HT1080 (cell line): Measurements from ENCODE around the gene MYT1. TPM values are rescaled to one million over a fixed set of nuclear protein-coding genes. Genes with fewer than 3 reads are reported as not detected.
"Not testable (repeated sequence)": the region's sequence is repeated elsewhere in the genome, so short reads cannot be mapped to it uniquely, and the experiment has no call there.

Experiments used
- DNase-seq: peaks from one replicate; pipeline ENCODE4 v3.0.0-alpha.2; 2015; ENCODE audit warnings: low read depth
- total RNA-seq: library from RNA; depleted of rRNA; stranded (reverse); fragments of >200 nt; shearing (Covaris generic); gene quantifications from 2 replicates; pipeline ENCODE4 v1.2.3, GENCODE V29; 2014

The MYT1 gene
- total RNA-seq, 1 experiment from 2014 or later: not detected

GRCh38 chr20:64264091-64264490, 99.8 kb downstream of the MYT1 start:
- no peak for DNase-seq

- DNase-seq: no peak
Observed at GRCh38 chr20:64265201-64265600, 100.9 kb downstream of the MYT1 start.

- DNase-seq: no peak
Observed at GRCh38 chr20:64266988-64267387, 102.7 kb downstream of the MYT1 start.

- DNase-seq: no peak
Observed at GRCh38 chr20:64268174-64268573, 103.9 kb downstream of the MYT1 start.

GRCh38 chr20:64269604-64270411, 105.6 kb downstream of the MYT1 start:
- no peak for DNase-seq

GRCh38 chr20:64271636-64272035, 107.4 kb downstream of the MYT1 start:
- no peak for DNase-seq

GRCh38 chr20:64273109-64273508, 108.9 kb downstream of the MYT1 start:
- no peak for DNase-seq

GRCh38 chr20:64276817-64277216, 112.6 kb downstream of the MYT1 start:
- DNase-seq: no peak

- no peak for DNase-seq
Observed at GRCh38 chr20:64277571-64278316, 113.5 kb downstream of the MYT1 start.

- DNase-seq: no peak
Observed at GRCh38 chr20:64278317-64278681, 114.0 kb downstream of the MYT1 start.

- no peak for DNase-seq
Observed at GRCh38 chr20:64279826-64280459, 115.7 kb downstream of the MYT1 start.

- no peak for DNase-seq
Observed at GRCh38 chr20:64280460-64280843, 116.2 kb downstream of the MYT1 start.

- no peak for DNase-seq
Observed at GRCh38 chr20:64283646-64284045, 119.4 kb downstream of the MYT1 start.

- DNase-seq: peak; percentile 65
Observed at GRCh38 chr20:64285579-64286446, 121.6 kb downstream of the MYT1 start.

- not testable (repeated sequence) for DNase-seq
Observed at GRCh38 chr20:64286447-64287263, 122.4 kb downstream of the MYT1 start.

GRCh38 chr20:64287264-64287590, 123.0 kb downstream of the MYT1 start:
- not testable (repeated sequence) for DNase-seq
